ENCODE results near the gene HTRA2. TPM values are rescaled to one million over a fixed set of nuclear protein-coding genes. Genes with fewer than 3 reads are reported as not detected.

The HTRA2 gene
- total RNA-seq, 4 donors from 2014 or later = 8.6 to 29.6 (median 21.0) TPM

- no peak overlapping the region for H3K27ac ChIP-seq
- DNase-seq = no peak
- 81 to 85% methylated on average over 3 of the region's 3 CpGs for WGBS, 2 donors (ENCODE audit: low coverage in 1 of 2)
- H3K36me3 ChIP-seq = no peaks in the 10 kb centered on the region
- no peaks in the 10 kb centered on the region for H3K9me3 ChIP-seq
- no peak for TF ChIP-seq POLR2A (IDR thresholded peaks at IDR 0.05)
- no peak for TF ChIP-seq EP300 (IDR thresholded peaks at IDR 0.05; ENCODE audit: low read depth)
- TF ChIP-seq POLR2AphosphoS5 (IDR thresholded peaks at IDR 0.05) = no peak
- TF ChIP-seq, protein P1, sequence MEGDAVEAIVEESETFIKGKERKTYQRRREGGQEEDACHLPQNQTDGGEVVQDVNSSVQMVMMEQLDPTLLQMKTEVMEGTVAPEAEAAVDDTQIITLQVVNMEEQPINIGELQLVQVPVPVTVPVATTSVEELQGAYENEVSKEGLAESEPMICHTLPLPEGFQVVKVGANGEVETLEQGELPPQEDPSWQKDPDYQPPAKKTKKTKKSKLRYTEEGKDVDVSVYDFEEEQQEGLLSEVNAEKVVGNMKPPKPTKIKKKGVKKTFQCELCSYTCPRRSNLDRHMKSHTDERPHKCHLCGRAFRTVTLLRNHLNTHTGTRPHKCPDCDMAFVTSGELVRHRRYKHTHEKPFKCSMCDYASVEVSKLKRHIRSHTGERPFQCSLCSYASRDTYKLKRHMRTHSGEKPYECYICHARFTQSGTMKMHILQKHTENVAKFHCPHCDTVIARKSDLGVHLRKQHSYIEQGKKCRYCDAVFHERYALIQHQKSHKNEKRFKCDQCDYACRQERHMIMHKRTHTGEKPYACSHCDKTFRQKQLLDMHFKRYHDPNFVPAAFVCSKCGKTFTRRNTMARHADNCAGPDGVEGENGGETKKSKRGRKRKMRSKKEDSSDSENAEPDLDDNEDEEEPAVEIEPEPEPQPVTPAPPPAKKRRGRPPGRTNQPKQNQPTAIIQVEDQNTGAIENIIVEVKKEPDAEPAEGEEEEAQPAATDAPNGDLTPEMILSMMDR (IDR thresholded peaks at IDR 0.05) = no peak
- H3K4me3 ChIP-seq = no peak overlapping the region
- intact Hi-C loops (cut with DNase I; ENCODE audit: low total_unique reads) (no loop called here), in situ Hi-C loops (cut with MboI; ENCODE audit: low pct_ligation_motif_present in 1 of 4, low pct_unique_long_range_greater_than_20kb in 1 of 4, low sequenced_read_pairs in 3 of 4) (loop anchor here (5.0 to 25.0 kb wide), 3 partner anchors 94 to 97 kb away; partner anchors contain the start of genes CCDC142 (in 3 of the 4), TTC31 (in 3 of the 4) and LBX2 (in 2 of the 4))
- H3K27me3 ChIP-seq = no peaks in the 10 kb centered on the region
- H3K4me1 ChIP-seq = no peaks in the 10 kb centered on the region
Measured at GRCh38 chr2:74581463-74581862, 51.7 kb downstream of the HTRA2 start.

DNA sequence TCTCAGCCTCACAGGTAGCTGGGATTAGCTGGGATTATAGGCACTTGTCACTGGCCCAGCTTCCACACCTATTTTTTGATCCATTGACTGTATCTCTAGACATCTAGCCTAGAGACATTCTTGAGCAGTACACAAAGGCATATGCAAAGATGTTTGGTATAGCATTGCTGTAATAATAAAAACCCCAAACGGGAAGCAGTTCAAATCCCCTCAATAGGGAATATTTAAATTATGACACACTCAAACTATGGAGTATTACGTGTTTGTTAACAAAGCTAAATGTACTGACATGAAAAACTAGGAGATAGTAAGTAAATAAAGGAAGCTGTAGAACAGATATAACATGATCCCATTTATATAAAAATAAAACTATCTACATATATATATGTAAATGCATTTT is 52.5 kb downstream of the HTRA2 start:
- intact Hi-C loops (cut with DNase I; ENCODE audit: low total_unique reads) = no loop called here
- Histone ChIP-seq H3K4me3 (no peak overlapping the region), H3K36me3 (no peaks in the 10 kb centered on the region), H3K27me3 (no peaks in the 10 kb centered on the region), H3K27ac (no peak overlapping the region), H3K9me3 (no peaks in the 10 kb centered on the region), H3K4me1 (no peaks in the 10 kb centered on the region)
- in situ Hi-C loops (cut with MboI; ENCODE audit: low pct_ligation_motif_present in 1 of 4, low pct_unique_long_range_greater_than_20kb in 1 of 4, low sequenced_read_pairs in 3 of 4) = loop anchor here (5.0 to 25.0 kb wide), 3 partner anchors 95 to 97 kb away; partner anchors contain the start of genes CCDC142 (in 3 of the 4), TTC31 (in 3 of the 4) and LBX2 (in 2 of the 4)
- DNase-seq = no peak
- no peak for TF ChIP-seq EP300 (IDR thresholded peaks at IDR 0.05; ENCODE audit: low read depth)
- TF ChIP-seq POLR2AphosphoS5 (IDR thresholded peaks at IDR 0.05) = no peak
- TF ChIP-seq, protein P1 (IDR thresholded peaks at IDR 0.05) = no peak
- TF ChIP-seq POLR2A (IDR thresholded peaks at IDR 0.05) = no peak
- 70 to 74% methylated on average over 2 of the region's 2 CpGs for WGBS, 2 donors (ENCODE audit: low coverage in 1 of 2)

Other genes starting within 250 kb of the HTRA2 start
- gene SLC4A5, start 186.5 kb upstream of the HTRA2 start, total RNA-seq = 1 to 10 TPM in 3 of 4 donors, under 1 TPM in 1; 0.37 to 6.1 (median 3.5) TPM
- gene DCTN1, start 149.6 kb upstream of the HTRA2 start, total RNA-seq = 100 to 1,000 TPM; 109 to 134 (median 122) TPM
- 1 to 10 TPM in 1 of 4 donors, under 1 TPM in 1, not detected in 2; 0.82 to 1.3 TPM for gene C2orf81, start 108.3 kb upstream of the HTRA2 start, total RNA-seq
- 1 to 10 TPM in 2 of 4 donors, not detected in 2; 2.3 to 7.0 TPM for gene WDR54, start 108.2 kb upstream of the HTRA2 start, total RNA-seq
- 10 to 100 TPM; 29.7 to 46.4 (median 41.9) TPM for gene RTKN, start 88.0 kb upstream of the HTRA2 start, total RNA-seq
- gene INO80B, start 74.8 kb upstream of the HTRA2 start, total RNA-seq = 10 to 100 TPM; 12.9 to 53.9 (median 34.5) TPM
- gene WBP1, start 71.5 kb upstream of the HTRA2 start, total RNA-seq = 100 to 1,000 TPM in 1 of 4 donors, 10 to 100 TPM in 3; 59.5 to 101 (median 62.7) TPM
- gene MOGS, start 64.6 kb upstream of the HTRA2 start, total RNA-seq = 10 to 100 TPM; 54.8 to 76.7 (median 58.9) TPM
- 100 to 1,000 TPM in 1 of 4 donors, 10 to 100 TPM in 3; 23.2 to 170 (median 26.3) TPM for gene MRPL53, start 57.3 kb upstream of the HTRA2 start, total RNA-seq
- 10 to 100 TPM; 49.7 to 93.1 (median 71.6) TPM for gene CCDC142, start 46.9 kb upstream of the HTRA2 start, total RNA-seq
- gene TTC31, start 46.9 kb upstream of the HTRA2 start, total RNA-seq = 10 to 100 TPM; 16.9 to 36.0 (median 32.0) TPM
- 1 to 10 TPM in 2 of 4 donors, under 1 TPM in 1, not detected in 1; 0.80 to 3.8 (median 1.6) TPM for gene LBX2, start 30.3 kb upstream of the HTRA2 start, total RNA-seq
- gene PCGF1, start 22.2 kb upstream of the HTRA2 start, total RNA-seq = 10 to 100 TPM in 3 of 4 donors, 1 to 10 TPM in 1; 3.7 to 23.9 (median 19.3) TPM
- gene TLX2, start 15.5 kb upstream of the HTRA2 start, total RNA-seq = 1 to 10 TPM in 1 of 4 donors, under 1 TPM in 1, not detected in 2; 0.96 to 2.5 TPM
- 100 to 1,000 TPM in 1 of 4 donors, 10 to 100 TPM in 3; 32.4 to 194 (median 53.1) TPM for gene DQX1, start 3.7 kb upstream of the HTRA2 start, total RNA-seq
- gene AUP1, start 227 bp upstream of the HTRA2 start, total RNA-seq = 100 to 1,000 TPM; 164 to 264 (median 189) TPM
- 1 to 10 TPM; 1.6 to 4.1 (median 3.0) TPM for gene LOXL3, start 24.0 kb downstream of the HTRA2 start, total RNA-seq
- gene DOK1, start 24.8 kb downstream of the HTRA2 start, total RNA-seq = 10 to 100 TPM; 14.7 to 21.3 (median 20.1) TPM
- under 1 TPM in 1 of 4 donors, not detected in 3; 0.27 TPM for gene M1AP, start 118.4 kb downstream of the HTRA2 start, total RNA-seq
- 1 to 10 TPM in 3 of 4 donors, under 1 TPM in 1; 0.75 to 5.7 (median 3.6) TPM for gene SEMA4F, start 124.3 kb downstream of the HTRA2 start, total RNA-seq

Data from transverse colon (tissue), 4 donors.